ENCODE measurements around the gene ELF5. TPM values are rescaled to one million over a fixed set of nuclear protein-coding genes. Genes with fewer than 3 reads are reported as not detected.
A peak's percentile ranks its signal among the peaks of the same experiment; 100 is the strongest.

ELF5 gene
- total RNA-seq, 5 donors from 2014 or later (not counting 1 experiment from before 2014, with no cell fraction given): not detected

GRCh38 chr11:34466802-34467488 is 46.6 kb downstream of the ELF5 start:
- Mint-ChIP-seq H3K9me3 (peaks cover 4 to 18% (median 10%) of the 10 kb centered on the region in 3 donors), H3K36me3 (peaks cover 65% of the 10 kb centered on the region), H3K4me3 (no peak overlapping the region), H3K27ac (no peak overlapping the region), H3K4me1 (peaks cover 4 to 10% (median 6%) of the 10 kb centered on the region in 3 donors), H3K27me3 (no peaks in the 10 kb centered on the region)
- no peaks in the 10 kb centered on the region for H3K9me3 ChIP-seq
- H3K27ac ChIP-seq (ENCODE audit: low read length): no peak overlapping the region
- H3K4me1 ChIP-seq (ENCODE audit: control insufficient read depth in 1 of 2, extremely low read depth in 1 of 2, insufficient read depth in 2 of 2, low read length in 2 of 2): no peaks in the 10 kb centered on the region
- H3K36me3 ChIP-seq (ENCODE audit: control insufficient read depth in 2 of 2, extremely low read depth in 1 of 2, insufficient read depth in 1 of 2, low read length in 1 of 2): peaks cover 9 to 71% of the 10 kb centered on the region in 2 donors
- WGBS (ENCODE audit: insufficient coverage): no CpG with 5 or more reads among the region's 3 CpGs
- CTCF ChIA-PET: interaction anchor here (0.6 to 1.5 kb wide), 6 partner anchors 12 to 1384 kb away, joined by 3 to 6 read pairs (median 4); no protein-coding TSS in a partner anchor
- POLR2A ChIA-PET: no interaction called here
- ATAC-seq (replicated peaks in 1 of 4): no peak
- no peak overlapping the region for H3K4me3 ChIP-seq (ENCODE audit: control insufficient read depth in 1 of 2, extremely low read depth in 1 of 2, low read length in 1 of 2)
- no peaks in the 10 kb centered on the region for H3K27me3 ChIP-seq (replicated peaks in 1 of 2; ENCODE audit: control insufficient read depth in 2 of 2, extremely low read depth in 1 of 2, insufficient read depth in 2 of 2, low read length in 1 of 2)
- no peak for DNase-seq

GRCh38 chr11:34464591-34465051 is 49.0 kb downstream of the ELF5 start:
- no peak for DNase-seq
- ATAC-seq (replicated peaks in 1 of 4): no peak
- Histone ChIP-seq H3K4me3 (ENCODE audit: control insufficient read depth in 1 of 2, extremely low read depth in 1 of 2, low read length in 1 of 2) (no peak overlapping the region), H3K36me3 (ENCODE audit: control insufficient read depth in 2 of 2, extremely low read depth in 1 of 2, insufficient read depth in 1 of 2, low read length in 1 of 2) (peaks cover 10 to 60% of the 10 kb centered on the region in 2 donors), H3K27me3 (replicated peaks in 1 of 2; ENCODE audit: control insufficient read depth in 2 of 2, extremely low read depth in 1 of 2, insufficient read depth in 2 of 2, low read length in 1 of 2) (no peaks in the 10 kb centered on the region), H3K9me3 (no peaks in the 10 kb centered on the region), H3K27ac (ENCODE audit: low read length) (no peak overlapping the region), H3K4me1 (ENCODE audit: control insufficient read depth in 1 of 2, extremely low read depth in 1 of 2, insufficient read depth in 2 of 2, low read length in 2 of 2) (no peaks in the 10 kb centered on the region)
- no peaks in the 10 kb centered on the region for H3K27me3 Mint-ChIP-seq
- H3K4me1 Mint-ChIP-seq: peaks cover 4 to 10% (median 6%) of the 10 kb centered on the region in 3 donors
- CTCF ChIA-PET: interaction anchor here (0.7 to 1.3 kb wide), 3 partner anchors 290 to 602 kb away, joined by 3 to 5 read pairs (median 3); no protein-coding TSS in a partner anchor
- H3K27ac Mint-ChIP-seq: peak overlapping the region; percentile 8 to 80
- peaks cover 4 to 18% (median 10%) of the 10 kb centered on the region in 3 donors for H3K9me3 Mint-ChIP-seq
- 37% methylated on average over 4 of the region's 7 CpGs for WGBS (ENCODE audit: insufficient coverage)
- no peak overlapping the region for H3K4me3 Mint-ChIP-seq
- POLR2A ChIA-PET: no interaction called here
- peaks cover 65% of the 10 kb centered on the region for H3K36me3 Mint-ChIP-seq

GRCh38 chr11:34461215-34461614 is 52.4 kb downstream of the ELF5 start:
- Mint-ChIP-seq H3K27me3 (no peaks in the 10 kb centered on the region), H3K4me3 (no peak overlapping the region), H3K9me3 (peaks cover 0 to 8% (median 2%) of the 10 kb centered on the region in 3 donors), H3K27ac (no peak overlapping the region), H3K36me3 (peaks cover 77% of the 10 kb centered on the region), H3K4me1 (peaks cover 4 to 8% (median 6%) of the 10 kb centered on the region in 3 donors)
- ChIA-PET CTCF (no interaction called here), POLR2A (no interaction called here)
- Histone ChIP-seq H3K27me3 (replicated peaks in 1 of 2; ENCODE audit: control insufficient read depth in 2 of 2, extremely low read depth in 1 of 2, insufficient read depth in 2 of 2, low read length in 1 of 2) (no peaks in the 10 kb centered on the region), H3K36me3 (ENCODE audit: control insufficient read depth in 2 of 2, extremely low read depth in 1 of 2, insufficient read depth in 1 of 2, low read length in 1 of 2) (peaks cover 10 to 67% of the 10 kb centered on the region in 2 donors), H3K4me1 (ENCODE audit: control insufficient read depth in 1 of 2, extremely low read depth in 1 of 2, insufficient read depth in 2 of 2, low read length in 2 of 2) (no peaks in the 10 kb centered on the region), H3K27ac (ENCODE audit: low read length) (no peak overlapping the region), H3K4me3 (ENCODE audit: control insufficient read depth in 1 of 2, extremely low read depth in 1 of 2, low read length in 1 of 2) (no peak overlapping the region), H3K9me3 (no peaks in the 10 kb centered on the region)
- ATAC-seq (replicated peaks in 1 of 4) (no peak), DNase-seq (no peak)
- WGBS (ENCODE audit: insufficient coverage): 87% methylated on average over 9 of the region's 14 CpGs

- H3K27ac ChIP-seq (ENCODE audit: low read length): no peak overlapping the region
- H3K4me3 ChIP-seq (ENCODE audit: control insufficient read depth in 1 of 2, extremely low read depth in 1 of 2, low read length in 1 of 2): no peak overlapping the region
- ATAC-seq (replicated peaks in 1 of 4) (no peak), DNase-seq (no peak)
- Mint-ChIP-seq H3K36me3 (peaks cover 75% of the 10 kb centered on the region), H3K4me1 (peaks cover 4 to 8% (median 6%) of the 10 kb centered on the region in 3 donors), H3K9me3 (no peaks in the 10 kb centered on the region), H3K27ac (no peak overlapping the region), H3K27me3 (no peaks in the 10 kb centered on the region), H3K4me3 (no peak overlapping the region)
- H3K27me3 ChIP-seq (replicated peaks in 1 of 2; ENCODE audit: control insufficient read depth in 2 of 2, extremely low read depth in 1 of 2, insufficient read depth in 2 of 2, low read length in 1 of 2): no peaks in the 10 kb centered on the region
- peaks cover 7 to 65% of the 10 kb centered on the region in 2 donors for H3K36me3 ChIP-seq (ENCODE audit: control insufficient read depth in 2 of 2, extremely low read depth in 1 of 2, insufficient read depth in 1 of 2, low read length in 1 of 2)
- ChIA-PET CTCF (interaction anchor here (0.7 kb wide), 2 partner anchors 52 to 456 kb away, joined by 6 read pairs; no protein-coding TSS in a partner anchor), POLR2A (no interaction called here)
- H3K4me1 ChIP-seq (ENCODE audit: control insufficient read depth in 1 of 2, extremely low read depth in 1 of 2, insufficient read depth in 2 of 2, low read length in 2 of 2): no peaks in the 10 kb centered on the region
- 100% methylated on average over 3 of the region's 4 CpGs for WGBS (ENCODE audit: insufficient coverage)
- H3K9me3 ChIP-seq: no peaks in the 10 kb centered on the region
These were observed 53.3 kb downstream of the ELF5 start for GRCh38 chr11:34460278-34460677.

- Mint-ChIP-seq H3K9me3 (no peaks in the 10 kb centered on the region), H3K4me3 (no peak overlapping the region), H3K27me3 (no peaks in the 10 kb centered on the region), H3K4me1 (peaks cover 2 to 6% (median 4%) of the 10 kb centered on the region in 3 donors), H3K36me3 (peaks cover 77% of the 10 kb centered on the region), H3K27ac (no peak overlapping the region)
- ChIA-PET CTCF (interaction anchor here (0.7 kb wide), 2 partner anchors 51 to 455 kb away, joined by 6 read pairs; no protein-coding TSS in a partner anchor), POLR2A (no interaction called here)
- Histone ChIP-seq H3K27ac (ENCODE audit: low read length) (no peak overlapping the region), H3K27me3 (replicated peaks in 1 of 2; ENCODE audit: control insufficient read depth in 2 of 2, extremely low read depth in 1 of 2, insufficient read depth in 2 of 2, low read length in 1 of 2) (no peaks in the 10 kb centered on the region), H3K4me1 (ENCODE audit: control insufficient read depth in 1 of 2, extremely low read depth in 1 of 2, insufficient read depth in 2 of 2, low read length in 2 of 2) (no peaks in the 10 kb centered on the region), H3K4me3 (ENCODE audit: control insufficient read depth in 1 of 2, extremely low read depth in 1 of 2, low read length in 1 of 2) (no peak overlapping the region), H3K36me3 (ENCODE audit: control insufficient read depth in 2 of 2, extremely low read depth in 1 of 2, insufficient read depth in 1 of 2, low read length in 1 of 2) (peaks cover 7 to 66% of the 10 kb centered on the region in 2 donors), H3K9me3 (no peaks in the 10 kb centered on the region)
- DNase-seq: no peak
- WGBS (ENCODE audit: insufficient coverage): 100% methylated on average over 2 of the region's 3 CpGs
- no peak for ATAC-seq (replicated peaks in 1 of 4)
These were observed 54.0 kb downstream of the ELF5 start for GRCh38 chr11:34459507-34460162.

GRCh38 chr11:34458525-34458924 is 55.1 kb downstream of the ELF5 start:
- H3K27me3 Mint-ChIP-seq: no peaks in the 10 kb centered on the region
- H3K27ac Mint-ChIP-seq: no peak overlapping the region
- ChIA-PET CTCF (no interaction called here), POLR2A (interaction anchor here in 1 of 2 donors (0.6 kb wide), 1 partner anchor 16 kb away, joined by 3 read pairs; no protein-coding TSS in a partner anchor)
- H3K27ac ChIP-seq (ENCODE audit: low read length): no peak overlapping the region
- no peaks in the 10 kb centered on the region for H3K9me3 ChIP-seq
- peaks cover 4 to 67% of the 10 kb centered on the region in 2 donors for H3K36me3 ChIP-seq (ENCODE audit: control insufficient read depth in 2 of 2, extremely low read depth in 1 of 2, insufficient read depth in 1 of 2, low read length in 1 of 2)
- 100% methylated on average over 1 of the region's 4 CpGs for WGBS (ENCODE audit: insufficient coverage)
- no peaks in the 10 kb centered on the region for H3K4me1 ChIP-seq (ENCODE audit: control insufficient read depth in 1 of 2, extremely low read depth in 1 of 2, insufficient read depth in 2 of 2, low read length in 2 of 2)
- H3K9me3 Mint-ChIP-seq: no peaks in the 10 kb centered on the region
- DNase-seq (no peak), ATAC-seq (replicated peaks in 1 of 4) (no peak)
- H3K4me3 Mint-ChIP-seq: no peak overlapping the region
- H3K4me1 Mint-ChIP-seq: no peaks in the 10 kb centered on the region
- H3K27me3 ChIP-seq (replicated peaks in 1 of 2; ENCODE audit: control insufficient read depth in 2 of 2, extremely low read depth in 1 of 2, insufficient read depth in 2 of 2, low read length in 1 of 2): no peaks in the 10 kb centered on the region
- H3K4me3 ChIP-seq (ENCODE audit: control insufficient read depth in 1 of 2, extremely low read depth in 1 of 2, low read length in 1 of 2): no peak overlapping the region
- peaks cover 76% of the 10 kb centered on the region for H3K36me3 Mint-ChIP-seq
